ENCODE results near the gene APOC1. TPM values are rescaled to one million over a fixed set of nuclear protein-coding genes. Genes with fewer than 3 reads are reported as not detected.

Gene APOC1
- total and polyA plus RNA-seq, 8 donors = 5.4 to 70.6 (median 17.6) TPM; not detected in 2

DNA sequence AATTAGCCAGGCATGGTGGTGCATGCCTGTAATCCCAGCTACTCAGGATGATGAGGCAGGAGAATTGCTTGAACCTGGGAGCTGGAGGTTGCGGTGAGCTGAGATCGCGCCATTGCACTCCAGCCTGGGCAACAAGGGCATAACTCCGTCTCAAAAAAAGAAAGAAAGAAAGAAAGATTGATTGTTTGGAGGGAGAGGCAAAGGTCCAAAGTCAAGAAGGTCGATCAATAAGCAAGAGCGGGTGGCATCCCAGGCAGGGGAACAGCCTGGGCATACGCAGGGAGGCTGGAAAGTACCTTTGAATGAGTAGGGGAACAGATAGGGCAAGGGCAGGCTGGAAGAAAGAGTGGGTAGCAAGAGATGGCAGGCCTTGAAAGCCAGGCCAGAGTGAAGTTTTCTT is 15.7 kb downstream of the APOC1 start:
- no peak for DNase-seq

GRCh38 chr19:44931541-44931940 is 17.1 kb downstream of the APOC1 start:
- Histone ChIP-seq H3K27ac (no peak overlapping the region), H3K4me1 (peaks cover 4 to 20% (median 13%) of the 10 kb centered on the region in 4 donors)
- TF ChIP-seq EP300 (IDR thresholded peaks at IDR 0.05) (no peak), POLR2AphosphoS5 (IDR thresholded peaks at IDR 0.05) (no peak), POLR2A (IDR thresholded peaks at IDR 0.05) (no peak)
- TF ChIP-seq, protein P1, sequence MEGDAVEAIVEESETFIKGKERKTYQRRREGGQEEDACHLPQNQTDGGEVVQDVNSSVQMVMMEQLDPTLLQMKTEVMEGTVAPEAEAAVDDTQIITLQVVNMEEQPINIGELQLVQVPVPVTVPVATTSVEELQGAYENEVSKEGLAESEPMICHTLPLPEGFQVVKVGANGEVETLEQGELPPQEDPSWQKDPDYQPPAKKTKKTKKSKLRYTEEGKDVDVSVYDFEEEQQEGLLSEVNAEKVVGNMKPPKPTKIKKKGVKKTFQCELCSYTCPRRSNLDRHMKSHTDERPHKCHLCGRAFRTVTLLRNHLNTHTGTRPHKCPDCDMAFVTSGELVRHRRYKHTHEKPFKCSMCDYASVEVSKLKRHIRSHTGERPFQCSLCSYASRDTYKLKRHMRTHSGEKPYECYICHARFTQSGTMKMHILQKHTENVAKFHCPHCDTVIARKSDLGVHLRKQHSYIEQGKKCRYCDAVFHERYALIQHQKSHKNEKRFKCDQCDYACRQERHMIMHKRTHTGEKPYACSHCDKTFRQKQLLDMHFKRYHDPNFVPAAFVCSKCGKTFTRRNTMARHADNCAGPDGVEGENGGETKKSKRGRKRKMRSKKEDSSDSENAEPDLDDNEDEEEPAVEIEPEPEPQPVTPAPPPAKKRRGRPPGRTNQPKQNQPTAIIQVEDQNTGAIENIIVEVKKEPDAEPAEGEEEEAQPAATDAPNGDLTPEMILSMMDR (IDR thresholded peaks at IDR 0.05) = no peak

More for the DNA sequence above, 15.7 kb downstream of the APOC1 start:
- intact Hi-C loops (cut with DNase I; ENCODE audit: low total_unique reads) = no loop called here
- Histone ChIP-seq H3K36me3 (no peaks in the 10 kb centered on the region), H3K9me3 (no peaks in the 10 kb centered on the region), H3K27me3 (peaks cover 0 to 4% (median 0%) of the 10 kb centered on the region in 3 donors), H3K4me1 (peaks cover 5 to 27% (median 15%) of the 10 kb centered on the region in 4 donors), H3K4me3 (no peak overlapping the region), H3K27ac (no peak overlapping the region)
- 65 to 83% (median 83%) methylated on average over 7 of the region's 7 CpGs for whole genome bisulfite sequencing, 5 donors
- no peak for TF ChIP-seq POLR2A (IDR thresholded peaks at IDR 0.05)

DNA sequence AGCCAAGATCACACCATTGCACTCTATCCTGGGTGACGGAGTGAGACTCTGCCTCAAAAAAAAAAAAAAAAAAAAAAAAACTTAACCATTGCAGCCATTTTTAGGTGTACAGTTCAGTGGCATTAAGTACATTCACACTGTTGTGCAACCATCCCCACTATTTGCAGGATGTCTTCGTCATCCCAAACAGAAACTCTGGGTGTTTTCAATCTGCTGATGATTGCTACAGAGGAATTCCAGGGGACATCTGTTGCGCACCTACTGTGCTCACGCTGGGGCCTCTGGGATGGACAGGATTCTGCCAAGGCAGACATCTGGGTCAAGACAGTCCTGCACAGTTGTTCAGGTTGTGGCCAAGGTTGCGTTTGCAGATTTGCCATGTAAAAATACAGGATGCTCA is 25.3 kb downstream of the APOC1 start:
- peaks cover 0 to 7% (median 3%) of the 10 kb centered on the region in 4 donors for H3K4me1 ChIP-seq
- intact Hi-C loops (cut with DNase I; ENCODE audit: low total_unique reads) = no loop called here
- no peaks in the 10 kb centered on the region for H3K27me3 ChIP-seq
- H3K27ac ChIP-seq = no peak overlapping the region
- 67 to 82% (median 73%) methylated on average over 5 of the region's 5 CpGs for WGBS, 5 donors
- H3K9me3 ChIP-seq = no peaks in the 10 kb centered on the region
- TF ChIP-seq, protein P1 (IDR thresholded peaks at IDR 0.05) = no peak
- TF ChIP-seq EP300 (IDR thresholded peaks at IDR 0.05) = no peak
- no peak for TF ChIP-seq POLR2AphosphoS5 (IDR thresholded peaks at IDR 0.05)
- TF ChIP-seq POLR2A (IDR thresholded peaks at IDR 0.05) = no peak
- no peaks in the 10 kb centered on the region for H3K36me3 ChIP-seq
- H3K4me3 ChIP-seq = no peak overlapping the region
- no peak for DNase-seq

More at GRCh38 chr19:44931541-44931940, 17.1 kb downstream of the APOC1 start:
- intact Hi-C loops (cut with DNase I; ENCODE audit: low total_unique reads) = no loop called here
- no peak for DNase-seq
- Histone ChIP-seq H3K36me3 (no peaks in the 10 kb centered on the region), H3K4me3 (no peak overlapping the region), H3K9me3 (no peaks in the 10 kb centered on the region), H3K27me3 (peaks cover 0 to 2% (median 0%) of the 10 kb centered on the region in 3 donors)
- WGBS, 5 donors = 85 to 89% (median 88%) methylated on average over 4 of the region's 4 CpGs

GRCh38 chr19:44942067-44942571 is 27.7 kb downstream of the APOC1 start, which contains the start of gene APOC4:
TSS of gene APOC4 (plus strand) at chr19:44942237. CDS start at chr19:44942278, 41 bp downstream.
- no peak for DNase-seq
- no peak within 1 kb of the TSS for H3K27ac ChIP-seq
- H3K36me3 ChIP-seq = no peaks in the 10 kb centered on the region
- TF ChIP-seq EP300 (IDR thresholded peaks at IDR 0.05) = no peak
- TF ChIP-seq, protein P1 (IDR thresholded peaks at IDR 0.05) = no peak
- TF ChIP-seq POLR2AphosphoS5 (IDR thresholded peaks at IDR 0.05) = no peak
- TF ChIP-seq POLR2A (IDR thresholded peaks at IDR 0.05) = no peak
- no peaks in the 10 kb centered on the region for H3K4me1 ChIP-seq
- WGBS, 5 donors = 82 to 90% (median 87%) methylated on average over 13 to 14 of the region's 14 CpGs
- H3K27me3 ChIP-seq = no peaks in the 10 kb centered on the region
- no peaks in the 10 kb centered on the region for H3K9me3 ChIP-seq
- H3K4me3 ChIP-seq = no peak within 1 kb of the TSS
- intact Hi-C loops (cut with DNase I; ENCODE audit: low total_unique reads) = no loop called here

GRCh38 chr19:44943801-44944249 is 29.4 kb downstream of the APOC1 start:
- Histone ChIP-seq H3K4me1 (no peaks in the 10 kb centered on the region), H3K9me3 (no peaks in the 10 kb centered on the region), H3K4me3 (no peak overlapping the region), H3K27ac (no peak overlapping the region), H3K27me3 (no peaks in the 10 kb centered on the region), H3K36me3 (no peaks in the 10 kb centered on the region)
- WGBS, 5 donors = 40 to 66% (median 63%) methylated on average over 10 of the region's 10 CpGs
- peak; percentile 22 to 31 for DNase-seq
- TF ChIP-seq EP300 (IDR thresholded peaks at IDR 0.05) = no peak
- no peak for TF ChIP-seq POLR2A (IDR thresholded peaks at IDR 0.05)
- no peak for TF ChIP-seq POLR2AphosphoS5 (IDR thresholded peaks at IDR 0.05)
- TF ChIP-seq, protein P1 (IDR thresholded peaks at IDR 0.05) = no peak
- intact Hi-C loops (cut with DNase I; ENCODE audit: low total_unique reads) = no loop called here

Measured in stomach (tissue), 9 donors.